ENCODE measurements around the gene THNSL1. TPM values are rescaled to one million over a fixed set of nuclear protein-coding genes. Genes with fewer than 3 reads are reported as not detected.

THNSL1 gene
- total RNA-seq, 1 experiment from 2014 or later, result 4.2 TPM

- Histone ChIP-seq H2BK5ac (ENCODE audit: insufficient read length, low read length) (no peak overlapping the region), H3K9me3 (ENCODE audit: control insufficient read depth, low read depth, low read length) (no peaks in the 10 kb centered on the region), H3K79me1 (ENCODE audit: insufficient read depth, low read depth, low read length, poor library complexity, severe bottlenecking) (no peaks in the 10 kb centered on the region), H3K27me3 (ENCODE audit: insufficient read depth, low read length) (no peaks in the 10 kb centered on the region), H4K8ac (replicated peaks; ENCODE audit: insufficient read length, low read depth, low read length) (no peak overlapping the region), H3K56ac (ENCODE audit: insufficient read length, low read depth, low read length) (no peak overlapping the region), H2BK12ac (ENCODE audit: insufficient read length, low read depth, low read length) (no peak overlapping the region), H2BK120ac (ENCODE audit: low read depth, low read length, poor library complexity, severe bottlenecking) (no peak overlapping the region), H2BK15ac (ENCODE audit: low read depth, low read length) (no peak overlapping the region), H3K79me2 (ENCODE audit: insufficient read depth, low read length) (no peaks in the 10 kb centered on the region), H3K14ac (ENCODE audit: insufficient read depth, low read length) (no peak overlapping the region), H3K4me1 (ENCODE audit: insufficient read depth, low read length) (no peaks in the 10 kb centered on the region), H3K27ac (ENCODE audit: insufficient read length, low read depth, low read length) (no peak overlapping the region), H2BK20ac (ENCODE audit: low read depth, low read length, poor library complexity, severe bottlenecking) (no peak overlapping the region), H3K23me2 (ENCODE audit: insufficient read length, low read depth, low read length, poor library complexity, severe bottlenecking) (no peaks in the 10 kb centered on the region), H3K18ac (ENCODE audit: insufficient read length, low read depth, low read length) (no peak overlapping the region), H4K5ac (ENCODE audit: insufficient read length, low read depth, low read length) (no peak overlapping the region), H3K9ac (ENCODE audit: extremely low read depth, insufficient read length, low read length) (no peak overlapping the region), H3K23ac (ENCODE audit: insufficient read length, low read depth, low read length) (no peak overlapping the region), H3K4ac (ENCODE audit: low read depth, low read length) (no peak overlapping the region), H4K91ac (ENCODE audit: insufficient read length, low read depth, low read length) (no peak overlapping the region), H3T11ph (ENCODE audit: low read length) (no peak overlapping the region), H2AK5ac (ENCODE audit: insufficient read length, low read length) (no peak overlapping the region), H3K4me2 (ENCODE audit: insufficient read depth, insufficient read length, low read length) (no peak overlapping the region), H2AFZ (ENCODE audit: low read length) (no peak overlapping the region), H4K20me1 (ENCODE audit: control insufficient read depth, insufficient read depth, insufficient read length) (no peaks in the 10 kb centered on the region)
- Mint-ChIP-seq H3K36me3 (ENCODE audit: insufficient read depth in 1 of 3, low read depth in 3 of 3) (peaks cover 0 to 3% (median 0%) of the 10 kb centered on the region in 3 experiments; a peak in 1 of 7 replicates), H3K27me3 (ENCODE audit: low read depth) (no peaks in the 10 kb centered on the region), H3K4me1 (no peaks in the 10 kb centered on the region), H3K9me3 (no peaks in the 10 kb centered on the region), H3K4me3 (no peak overlapping the region), H3K27ac (no peak overlapping the region)
- WGBS (ENCODE audit: extremely low coverage, insufficient read length, low lambda C conversion rate), result no CpG with 5 or more reads among the region's 3 CpGs
- no peak for TF ChIP-seq CTCF (conservative IDR thresholded peaks at IDR 0.05)
- no peak for DNase-seq
Observed at GRCh38 chr10:25023278-25023677, 6.9 kb downstream of the THNSL1 start.

Measured in H9 (cell line).